SK-N-SH (cell line): ENCODE results near the gene DGCR6L. TPM values are rescaled to one million over a fixed set of nuclear protein-coding genes. Genes with fewer than 3 reads are reported as not detected.

ENCODE experiments used
- CTCF ChIA-PET: fragments of 300-600, 350-600 bp; formaldehyde crosslinking; extraction: SDS; loops from one replicate; lab custom pipeline; 2021; lab: Yijun Ruan, JAX
- POLR2A ChIA-PET: fragments of 350-600 bp; sonication (Branson Sonifier 250); formaldehyde crosslinking; extraction: SDS; loops from one replicate; lab custom pipeline; 2020; ENCODE audit warnings: antibody characterized with exemption, inconsistent platforms; lab: Yijun Ruan, JAX
- DNase-seq: peaks from one replicate; pipeline ENCODE4 v3.0.0; 2012
- H2AFZ ChIP-seq: fragments of 200-600 bp; sonication (generic); 2 replicates; pipeline ENCODE4 v1.8.1; 2016; ENCODE audit warnings: antibody characterized with exemption, mild to moderate bottlenecking, low read depth
- H3F3A ChIP-seq: fragments of 200-600 bp; sonication (generic); replicated peaks from 2 replicates; pipeline ENCODE3; 2016; ENCODE audit warnings: antibody characterized with exemption, mild to moderate bottlenecking; ENCODE audit not compliant: insufficient read depth
- H3K27ac ChIP-seq, 2 experiments: fragments of 200-500 bp in 1 of 2; fragments of 200-600 bp in 1 of 2; sonication (Bioruptor generic) in 1 of 2; sonication (generic), shearing (Covaris generic) in 1 of 2; 2 replicates each; pipeline versions ENCODE4 v1.5.1 to v1.6.1; 2014 to 2016; ENCODE audit warnings: low read depth in 2 of 2, inconsistent platforms in 1 of 2, low read length in 1 of 2, mild to moderate bottlenecking in 1 of 2, mixed read lengths in 1 of 2
- H3K27me3 ChIP-seq: fragments of 200-600 bp; sonication (generic), shearing (Covaris generic); 2 replicates; pipeline ENCODE4 v1.6.1; 2016; ENCODE audit warnings: mixed run types; ENCODE audit not compliant: insufficient read depth
- H3K36me3 ChIP-seq, 2 experiments: fragments of 200-500 bp in 1 of 2; fragments of 200-600 bp in 1 of 2; sonication (Bioruptor generic) in 1 of 2; sonication (generic) in 1 of 2; replicated peaks in 1 of 2; 2 replicates each; pipeline versions ENCODE3 to v1.5.1; 2014 to 2016; ENCODE audit warnings: low read length in 1 of 2, mild to moderate bottlenecking in 1 of 2; ENCODE audit not compliant: insufficient read depth in 2 of 2, control insufficient read depth in 1 of 2
- H3K4me1 ChIP-seq, 2 experiments: fragments of 200-500 bp in 1 of 2; fragments of 200-600 bp in 1 of 2; sonication (Bioruptor generic) in 1 of 2; sonication (generic), shearing (Covaris generic) in 1 of 2; 2 replicates each; pipeline versions ENCODE4 v1.5.1 to v1.6.1; 2014 to 2016; ENCODE audit warnings: low read depth in 1 of 2, low read length in 1 of 2, mixed run types in 1 of 2; ENCODE audit not compliant: insufficient read depth in 2 of 2, control insufficient read depth in 1 of 2
- H3K4me2 ChIP-seq: fragments of 200-600 bp; sonication (generic), shearing (Covaris generic); 2 replicates; pipeline ENCODE4 v1.6.1; 2017; ENCODE audit warnings: mixed run types
- H3K4me3 ChIP-seq, 2 experiments: fragments of 200-500 bp in 1 of 2; fragments of 200-600 bp in 1 of 2; sonication (Bioruptor generic) in 1 of 2; sonication (generic), shearing (Covaris generic) in 1 of 2; 2 replicates each; pipeline versions ENCODE4 v1.5.1 to v1.8.1; 2014 to 2016; ENCODE audit warnings: low read depth in 2 of 2, inconsistent platforms in 1 of 2, low read length in 1 of 2, mild to moderate bottlenecking in 1 of 2, mixed read lengths in 1 of 2, moderate library complexity in 1 of 2
- H3K79me2 ChIP-seq: fragments of 200-600 bp; sonication (generic); 2 replicates; pipeline ENCODE4 v1.8.1; 2017; ENCODE audit warnings: mild to moderate bottlenecking; ENCODE audit not compliant: insufficient read depth
- H3K9ac ChIP-seq: fragments of 200-600 bp; sonication (generic); 2 replicates; pipeline ENCODE4 v1.6.1; 2017; ENCODE audit warnings: mixed run types
- H3K9me2 ChIP-seq: fragments of 200-600 bp; sonication (generic); 2 replicates; pipeline ENCODE4 v1.6.1; 2017; ENCODE audit warnings: mixed run types
- H3K9me3 ChIP-seq: fragments of 200-600 bp; sonication (generic); 2 replicates; pipeline ENCODE4 v1.6.1; 2017; ENCODE audit warnings: mixed run types, mild to moderate bottlenecking, moderate library complexity
- H4K20me1 ChIP-seq: fragments of 200-600 bp; sonication (generic); 2 replicates; pipeline ENCODE4 v1.6.1; 2017; ENCODE audit warnings: mild to moderate bottlenecking, mixed run types; ENCODE audit not compliant: insufficient read depth
- CHD2 ChIP-seq: fragments of 150-350 bp; IDR thresholded peaks from 2 replicates; pipeline ENCODE4 v1.6.1; 2018; ENCODE audit warnings: low read length; ENCODE audit not compliant: partially characterized antibody
- ELF1 ChIP-seq: IDR thresholded peaks from 2 replicates; pipeline ENCODE4 v1.4.0; 2012
- FOXJ3 ChIP-seq: sonication (generic); formaldehyde crosslinking; IDR thresholded peaks from 2 replicates; pipeline ENCODE4 v1.5.1; 2020; ENCODE audit warnings: mild to moderate bottlenecking, missing genetic modification reagents
- FOXM1 ChIP-seq: IDR thresholded peaks from 2 replicates; pipeline ENCODE4 v1.4.0; 2012; ENCODE audit warnings: low read depth, mild to moderate bottlenecking
- NRF1 ChIP-seq: IDR thresholded peaks from 2 replicates; pipeline ENCODE4 v1.6.1; 2012; ENCODE audit warnings: low read depth, mild to moderate bottlenecking, low read length
- POLR2AphosphoS5 ChIP-seq: IDR thresholded peaks from 2 replicates; pipeline ENCODE4 v1.6.1; 2012; ENCODE audit warnings: low read depth, low read length
- RAD21 ChIP-seq: IDR thresholded peaks from 2 replicates; pipeline ENCODE4 v1.6.1; 2012; ENCODE audit warnings: mild to moderate bottlenecking, low read length
- RFX5 ChIP-seq: IDR thresholded peaks from 2 replicates; pipeline ENCODE4 v1.6.1; 2012; ENCODE audit warnings: mild to moderate bottlenecking, improper control_type of control experiment, low read length
- RXRA ChIP-seq: IDR thresholded peaks from 2 replicates; pipeline ENCODE4 v1.4.0; 2012; ENCODE audit warnings: low read depth, mild to moderate bottlenecking, borderline replicate concordance
- TCF12 ChIP-seq: IDR thresholded peaks from 2 replicates; pipeline ENCODE4 v1.4.0; 2012
- TEAD4 ChIP-seq: IDR thresholded peaks from 2 replicates; pipeline ENCODE4 v1.4.0; 2012; ENCODE audit warnings: mild to moderate bottlenecking, borderline replicate concordance; ENCODE audit not compliant: insufficient read depth
- USF2 ChIP-seq: fragments of 150-350 bp; IDR thresholded peaks from 2 replicates; pipeline ENCODE4 v1.6.1; 2017; ENCODE audit warnings: antibody characterized with exemption, low read length, low read depth, borderline replicate concordance
- WGBS: methylation state at CpG from one replicate; pipeline ENCODE4 v1.1.6; 2017; ENCODE audit warnings: low lambda C conversion rate; 5-methylcytosine and 5-hydroxymethylcytosine counted together
- polyA plus RNA-seq, 3 experiments: library from polyadenylated mRNA; depleted of rRNA; stranded (reverse); fragments of >200 nt; gene quantifications; 2 replicates each; pipeline ENCODE4 v1.2.3, GENCODE V29; 2012
- TF ChIP-seq, protein P1 (sequence below): IDR thresholded peaks from 2 replicates; pipeline ENCODE4; 2012
- TF ChIP-seq, protein P2 (sequence below): IDR thresholded peaks from 2 replicates; pipeline ENCODE4 v1.4.0; 2012; ENCODE audit warnings: low read depth, borderline replicate concordance
- TF ChIP-seq, protein P3 (sequence below): IDR thresholded peaks from 2 replicates; pipeline ENCODE4 v1.4.0; 2012; ENCODE audit warnings: low read depth, borderline replicate concordance
- TF ChIP-seq, protein P4 (sequence below): IDR thresholded peaks from 2 replicates; pipeline ENCODE4 v1.6.1; 2012; ENCODE audit warnings: mild to moderate bottlenecking, low read depth, low read length, moderate library complexity

The DGCR6L gene
- polyA plus RNA-seq, 1 of the 3 experiments (the other 2 are of a cell fraction) = 59.8 TPM

DNA sequence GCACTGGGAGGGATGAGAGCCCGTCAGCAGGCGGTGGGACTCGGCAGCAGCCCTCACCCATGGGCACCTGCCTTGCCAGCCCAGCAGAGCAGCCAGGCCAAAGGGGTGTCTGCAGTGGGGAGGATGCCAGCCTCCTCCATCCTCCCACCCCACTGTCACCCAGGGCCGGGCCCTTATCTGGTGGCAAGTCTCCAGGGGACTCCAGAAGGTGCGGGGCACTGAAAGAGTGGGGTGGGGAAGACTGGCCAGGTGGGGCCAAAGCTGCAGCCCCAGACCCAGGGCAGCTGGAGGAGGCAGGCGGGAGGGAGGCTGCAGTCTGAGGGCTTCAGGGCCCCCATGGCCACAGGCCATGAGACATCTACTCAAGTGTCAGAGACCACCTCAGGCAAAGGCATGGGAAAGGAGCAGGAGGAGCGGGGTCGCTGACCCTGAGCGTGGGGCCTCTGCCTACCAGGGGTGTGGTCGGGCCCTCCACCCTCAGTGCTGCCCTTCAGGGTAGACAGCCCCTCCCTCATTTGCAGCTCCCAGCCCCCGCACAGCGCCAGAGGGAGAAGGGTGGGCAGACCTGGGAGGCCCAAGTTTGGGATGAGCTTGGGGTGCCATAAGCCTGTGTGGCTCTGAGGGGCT, 3.5 kb downstream of the DGCR6L start:
- Histone ChIP-seq H3K27ac (no peak overlapping the region; a peak in 1 of 4 replicates), H3K27me3 (no peaks in the 10 kb centered on the region), H3K79me2 (peaks cover 34% of the 10 kb centered on the region), H4K20me1 (peaks cover 6% of the 10 kb centered on the region; the same call in 1 of the 2 replicates), H3K4me2 (no peak overlapping the region), H3K9me2 (no peaks in the 10 kb centered on the region), H3F3A (peaks cover 4% of the 10 kb centered on the region), H3K4me1 (peaks cover 15 to 19% of the 10 kb centered on the region in 2 experiments; a peak in 3 of 4 replicates), H3K9me3 (no peaks in the 10 kb centered on the region), H3K36me3 (no peaks in the 10 kb centered on the region), H3K4me3 (no peak overlapping the region)
- no peak for DNase-seq
- 83% methylated on average over 1 of the region's 12 CpGs for WGBS
- TF ChIP-seq TCF12 (no peak), FOXJ3 (CRISPR knock-in tag) (no peak), CHD2 (no peak), NRF1 (no peak), RAD21 (no peak), TEAD4 (no peak), RXRA (no peak), USF2 (no peak), POLR2AphosphoS5 (no peak), ELF1 (no peak), FOXM1 (no peak), RFX5 (no peak)
- TF ChIP-seq, protein P1, sequence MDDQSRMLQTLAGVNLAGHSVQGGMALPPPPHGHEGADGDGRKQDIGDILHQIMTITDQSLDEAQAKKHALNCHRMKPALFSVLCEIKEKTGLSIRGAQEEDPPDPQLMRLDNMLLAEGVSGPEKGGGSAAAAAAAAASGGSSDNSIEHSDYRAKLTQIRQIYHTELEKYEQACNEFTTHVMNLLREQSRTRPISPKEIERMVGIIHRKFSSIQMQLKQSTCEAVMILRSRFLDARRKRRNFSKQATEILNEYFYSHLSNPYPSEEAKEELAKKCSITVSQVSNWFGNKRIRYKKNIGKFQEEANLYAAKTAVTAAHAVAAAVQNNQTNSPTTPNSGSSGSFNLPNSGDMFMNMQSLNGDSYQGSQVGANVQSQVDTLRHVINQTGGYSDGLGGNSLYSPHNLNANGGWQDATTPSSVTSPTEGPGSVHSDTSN = no peak
- TF ChIP-seq, protein P2, sequence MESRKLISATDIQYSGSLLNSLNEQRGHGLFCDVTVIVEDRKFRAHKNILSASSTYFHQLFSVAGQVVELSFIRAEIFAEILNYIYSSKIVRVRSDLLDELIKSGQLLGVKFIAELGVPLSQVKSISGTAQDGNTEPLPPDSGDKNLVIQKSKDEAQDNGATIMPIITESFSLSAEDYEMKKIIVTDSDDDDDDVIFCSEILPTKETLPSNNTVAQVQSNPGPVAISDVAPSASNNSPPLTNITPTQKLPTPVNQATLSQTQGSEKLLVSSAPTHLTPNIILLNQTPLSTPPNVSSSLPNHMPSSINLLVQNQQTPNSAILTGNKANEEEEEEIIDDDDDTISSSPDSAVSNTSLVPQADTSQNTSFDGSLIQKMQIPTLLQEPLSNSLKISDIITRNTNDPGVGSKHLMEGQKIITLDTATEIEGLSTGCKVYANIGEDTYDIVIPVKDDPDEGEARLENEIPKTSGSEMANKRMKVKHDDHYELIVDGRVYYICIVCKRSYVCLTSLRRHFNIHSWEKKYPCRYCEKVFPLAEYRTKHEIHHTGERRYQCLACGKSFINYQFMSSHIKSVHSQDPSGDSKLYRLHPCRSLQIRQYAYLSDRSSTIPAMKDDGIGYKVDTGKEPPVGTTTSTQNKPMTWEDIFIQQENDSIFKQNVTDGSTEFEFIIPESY = no peak
- TF ChIP-seq, protein P3, sequence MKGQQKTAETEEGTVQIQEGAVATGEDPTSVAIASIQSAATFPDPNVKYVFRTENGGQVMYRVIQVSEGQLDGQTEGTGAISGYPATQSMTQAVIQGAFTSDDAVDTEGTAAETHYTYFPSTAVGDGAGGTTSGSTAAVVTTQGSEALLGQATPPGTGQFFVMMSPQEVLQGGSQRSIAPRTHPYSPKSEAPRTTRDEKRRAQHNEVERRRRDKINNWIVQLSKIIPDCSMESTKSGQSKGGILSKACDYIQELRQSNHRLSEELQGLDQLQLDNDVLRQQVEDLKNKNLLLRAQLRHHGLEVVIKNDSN = no peak
- TF ChIP-seq, protein P4, sequence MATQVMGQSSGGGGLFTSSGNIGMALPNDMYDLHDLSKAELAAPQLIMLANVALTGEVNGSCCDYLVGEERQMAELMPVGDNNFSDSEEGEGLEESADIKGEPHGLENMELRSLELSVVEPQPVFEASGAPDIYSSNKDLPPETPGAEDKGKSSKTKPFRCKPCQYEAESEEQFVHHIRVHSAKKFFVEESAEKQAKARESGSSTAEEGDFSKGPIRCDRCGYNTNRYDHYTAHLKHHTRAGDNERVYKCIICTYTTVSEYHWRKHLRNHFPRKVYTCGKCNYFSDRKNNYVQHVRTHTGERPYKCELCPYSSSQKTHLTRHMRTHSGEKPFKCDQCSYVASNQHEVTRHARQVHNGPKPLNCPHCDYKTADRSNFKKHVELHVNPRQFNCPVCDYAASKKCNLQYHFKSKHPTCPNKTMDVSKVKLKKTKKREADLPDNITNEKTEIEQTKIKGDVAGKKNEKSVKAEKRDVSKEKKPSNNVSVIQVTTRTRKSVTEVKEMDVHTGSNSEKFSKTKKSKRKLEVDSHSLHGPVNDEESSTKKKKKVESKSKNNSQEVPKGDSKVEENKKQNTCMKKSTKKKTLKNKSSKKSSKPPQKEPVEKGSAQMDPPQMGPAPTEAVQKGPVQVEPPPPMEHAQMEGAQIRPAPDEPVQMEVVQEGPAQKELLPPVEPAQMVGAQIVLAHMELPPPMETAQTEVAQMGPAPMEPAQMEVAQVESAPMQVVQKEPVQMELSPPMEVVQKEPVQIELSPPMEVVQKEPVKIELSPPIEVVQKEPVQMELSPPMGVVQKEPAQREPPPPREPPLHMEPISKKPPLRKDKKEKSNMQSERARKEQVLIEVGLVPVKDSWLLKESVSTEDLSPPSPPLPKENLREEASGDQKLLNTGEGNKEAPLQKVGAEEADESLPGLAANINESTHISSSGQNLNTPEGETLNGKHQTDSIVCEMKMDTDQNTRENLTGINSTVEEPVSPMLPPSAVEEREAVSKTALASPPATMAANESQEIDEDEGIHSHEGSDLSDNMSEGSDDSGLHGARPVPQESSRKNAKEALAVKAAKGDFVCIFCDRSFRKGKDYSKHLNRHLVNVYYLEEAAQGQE = no peak
- TF ChIP-seq, all 33 proteins: peak for 0
- CTCF ChIA-PET = interaction anchor here (0.8 to 2.3 kb wide), 8 partner anchors 9 to 162 kb away, joined by 3 to 10 read pairs (median 4); no protein-coding TSS in a partner anchor
- no peak overlapping the region for H3K9ac ChIP-seq
- no peak overlapping the region for H2AFZ ChIP-seq
- POLR2A ChIA-PET = no interaction called here
